Activated naive CD8-positive, alpha-beta T cell (primary cell): Measurements from ENCODE around the gene CSE1L.
A peak's percentile ranks its signal among the peaks of the same experiment; 100 is the strongest.
"Not testable (repeated sequence)": the region's sequence is repeated elsewhere in the genome, so short reads cannot be mapped to it uniquely, and the experiment has no call there.

Experiments used
- H3K27ac Mint-ChIP-seq: one replicate; pipeline ENCODE4 v1.8.0; 2021; ENCODE audit warnings: mixed read lengths
- H3K27me3 Mint-ChIP-seq: one replicate; pipeline ENCODE4 v1.8.0; 2021; ENCODE audit warnings: mixed read lengths
- H3K36me3 Mint-ChIP-seq: one replicate; pipeline ENCODE4 v1.8.0; 2021; ENCODE audit warnings: mixed read lengths
- H3K4me1 Mint-ChIP-seq: one replicate; pipeline ENCODE4 v1.8.0; 2021; ENCODE audit warnings: low read depth, mixed read lengths
- H3K4me3 Mint-ChIP-seq: one replicate; pipeline ENCODE4 v1.8.0; 2021; ENCODE audit warnings: mild to moderate bottlenecking, mixed read lengths
- H3K9me3 Mint-ChIP-seq: one replicate; pipeline ENCODE4 v1.8.0; 2021; ENCODE audit warnings: low read depth, mixed read lengths

Gene CSE1L

DNA sequence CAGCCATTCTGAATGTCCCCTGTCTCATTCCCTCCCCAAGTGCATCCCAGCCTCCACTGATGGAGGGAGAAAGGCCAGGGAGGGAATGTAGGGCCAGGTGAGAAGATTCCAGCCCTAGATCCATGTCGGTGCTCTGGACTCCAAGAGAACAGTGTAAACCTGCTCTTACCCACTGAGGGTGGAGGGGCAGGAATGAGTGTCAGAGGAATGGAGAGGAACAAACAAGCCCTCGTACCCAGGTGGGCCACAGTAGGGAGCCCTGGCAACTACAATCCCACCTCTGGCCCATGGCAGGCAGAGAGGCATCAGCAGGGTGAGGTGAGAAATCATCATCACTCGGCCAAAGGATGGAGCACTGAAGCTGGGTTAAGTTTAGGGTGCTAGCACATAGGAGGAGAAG, 87.5 kb downstream of the CSE1L start:
- no peak overlapping the region for H3K27ac Mint-ChIP-seq
- H3K9me3 Mint-ChIP-seq: no peaks in the 10 kb centered on the region
- H3K4me3 Mint-ChIP-seq: no peak overlapping the region
- peaks cover 6% of the 10 kb centered on the region for H3K4me1 Mint-ChIP-seq
- no peaks in the 10 kb centered on the region for H3K27me3 Mint-ChIP-seq
- peaks cover 2% of the 10 kb centered on the region for H3K36me3 Mint-ChIP-seq

DNA sequence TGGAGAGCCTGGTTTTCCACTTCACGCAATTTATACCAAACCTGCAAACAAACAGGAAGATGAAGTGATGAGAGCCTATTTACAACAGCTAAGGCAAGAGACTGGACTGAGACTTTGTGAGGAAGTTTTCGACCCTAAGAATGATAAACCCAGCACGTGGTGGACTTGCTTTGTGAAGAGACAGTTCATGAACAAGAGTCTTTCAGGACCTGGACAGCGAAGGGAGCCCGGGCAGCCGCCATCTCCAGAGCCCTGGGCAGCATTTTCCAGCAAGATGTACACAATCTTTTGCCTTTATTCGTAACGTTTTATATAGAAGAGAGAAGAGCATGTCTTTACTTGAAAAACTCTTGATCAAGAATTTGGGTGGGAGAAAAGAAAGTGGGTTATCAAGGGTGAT, 88.7 kb downstream of the CSE1L start:
- H3K27me3 Mint-ChIP-seq, H3K36me3 Mint-ChIP-seq, H3K4me3 Mint-ChIP-seq, H3K9me3 Mint-ChIP-seq, H3K4me1 Mint-ChIP-seq: not testable (repeated sequence)
- peak overlapping the region; percentile 55 for H3K27ac Mint-ChIP-seq

DNA sequence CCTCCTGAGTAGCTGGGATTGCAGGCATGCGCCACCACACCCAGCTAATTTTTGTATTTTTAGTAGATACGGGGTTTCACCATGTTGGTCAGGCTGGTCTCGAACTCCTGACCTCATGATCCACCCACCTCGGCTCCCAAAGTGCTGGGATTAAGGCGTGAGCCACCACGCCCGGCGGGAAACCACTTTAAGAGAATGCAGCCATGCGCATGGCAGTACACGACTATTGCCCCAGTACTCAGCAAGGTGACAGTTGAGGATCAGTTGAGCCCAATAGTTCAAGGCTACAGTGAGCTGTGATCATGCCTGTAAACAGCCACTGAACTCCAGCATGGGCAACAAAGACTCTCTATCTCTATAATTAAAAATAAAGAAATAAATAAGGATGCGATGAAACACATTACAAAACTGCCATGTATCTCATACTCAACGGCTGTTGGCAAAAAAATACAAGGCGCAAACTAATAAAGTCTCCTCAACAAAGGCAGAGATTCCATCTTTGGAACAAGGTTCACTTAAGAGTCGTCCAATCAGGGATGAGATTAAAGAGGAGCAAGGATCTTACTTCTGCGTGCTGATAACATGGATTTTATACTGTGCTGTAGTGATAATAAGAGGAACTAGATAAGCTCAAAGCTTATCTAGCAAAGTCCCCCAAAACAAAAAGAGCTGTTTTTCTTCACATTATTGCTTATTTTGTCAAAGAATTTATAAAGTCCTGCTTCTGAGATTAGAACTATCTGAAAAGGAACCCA, 90.9 kb downstream of the CSE1L start:
- Mint-ChIP-seq H3K36me3 (no peaks in the 10 kb centered on the region), H3K9me3 (no peaks in the 10 kb centered on the region), H3K4me3 (no peak overlapping the region), H3K27ac (no peak overlapping the region), H3K27me3 (no peaks in the 10 kb centered on the region), H3K4me1 (peaks cover 15% of the 10 kb centered on the region)

DNA sequence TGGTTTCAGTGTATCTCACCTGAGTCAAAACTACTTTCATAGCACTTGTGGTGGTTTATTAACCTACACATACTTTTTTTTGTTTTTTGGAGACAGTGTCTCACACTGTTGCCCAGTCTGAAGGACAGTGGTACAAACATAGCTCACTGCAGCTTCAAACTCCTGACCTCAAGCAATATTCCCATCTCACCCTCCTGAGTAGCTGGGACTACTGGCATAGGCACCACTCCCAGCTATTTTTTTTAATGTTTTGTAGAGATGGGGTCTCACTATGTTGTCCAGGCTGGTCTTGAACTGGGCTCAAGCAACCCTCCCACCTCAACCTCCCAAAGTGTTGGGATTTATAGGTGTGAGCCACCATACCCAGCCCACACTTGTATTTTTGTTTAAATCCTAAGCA, 92.3 kb downstream of the CSE1L start:
- Mint-ChIP-seq H3K4me1 (peaks cover 12% of the 10 kb centered on the region), H3K9me3 (no peaks in the 10 kb centered on the region), H3K36me3 (no peaks in the 10 kb centered on the region), H3K27ac (peak overlapping the region; percentile 81), H3K4me3 (no peak overlapping the region), H3K27me3 (no peaks in the 10 kb centered on the region)

DNA sequence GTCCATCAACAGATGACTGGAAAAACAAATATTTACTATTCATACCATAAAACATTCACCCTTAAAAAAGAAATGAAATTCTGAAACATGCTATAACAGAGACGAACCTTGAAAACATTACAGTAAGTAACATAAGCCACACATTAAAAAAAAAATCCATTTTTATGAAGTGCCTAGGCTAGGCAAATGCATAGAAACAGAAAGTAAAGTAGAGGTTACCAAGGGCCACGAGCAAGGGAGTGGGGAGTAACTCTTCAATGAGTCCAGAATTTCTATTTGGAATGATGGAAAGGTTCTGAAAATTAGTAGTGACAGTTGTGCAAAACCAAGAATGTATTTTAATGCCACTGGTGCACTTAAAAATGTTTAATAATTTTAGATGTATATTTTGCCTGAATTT, 94.3 kb downstream of the CSE1L start:
- H3K4me3 Mint-ChIP-seq: no peak overlapping the region
- H3K9me3 Mint-ChIP-seq: no peaks in the 10 kb centered on the region
- no peaks in the 10 kb centered on the region for H3K27me3 Mint-ChIP-seq
- H3K36me3 Mint-ChIP-seq: no peaks in the 10 kb centered on the region
- H3K4me1 Mint-ChIP-seq: peaks cover 21% of the 10 kb centered on the region
- H3K27ac Mint-ChIP-seq: no peak overlapping the region

DNA sequence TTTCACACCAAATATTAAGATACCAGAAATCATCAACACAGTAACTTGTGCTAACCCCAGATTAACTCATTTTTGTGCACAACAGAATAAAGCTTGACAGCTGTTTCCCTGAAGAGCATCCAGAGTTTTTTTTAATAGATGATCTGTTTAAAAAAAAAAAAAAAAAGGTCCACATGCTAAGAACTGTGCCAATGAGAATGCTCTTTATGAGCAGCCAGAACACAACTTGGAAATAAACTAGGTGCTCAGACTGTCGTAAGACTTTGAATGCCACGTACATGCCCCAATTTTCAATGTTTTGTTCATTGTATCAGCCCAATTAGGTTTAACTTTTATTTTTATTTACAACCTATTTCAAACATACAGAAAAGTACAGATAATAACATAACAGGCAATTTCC, 94.7 kb downstream of the CSE1L start:
- H3K9me3 Mint-ChIP-seq: no peaks in the 10 kb centered on the region
- H3K27ac Mint-ChIP-seq: no peak overlapping the region
- no peak overlapping the region for H3K4me3 Mint-ChIP-seq
- peaks cover 21% of the 10 kb centered on the region for H3K4me1 Mint-ChIP-seq
- H3K36me3 Mint-ChIP-seq: no peaks in the 10 kb centered on the region
- H3K27me3 Mint-ChIP-seq: no peaks in the 10 kb centered on the region
